Mesothelial cell of epicardium (in vitro differentiated cells): ENCODE results near the gene TMEM191C. TPM values are rescaled to one million over a fixed set of nuclear protein-coding genes. Genes with fewer than 3 reads are reported as not detected.
"Not testable (repeated sequence)": the region's sequence is repeated elsewhere in the genome, so short reads cannot be mapped to it uniquely, and the experiment has no call there.

Experiments
- DNase-seq, 2 experiments: peaks; one replicate each; pipeline ENCODE4 v3.0.0; 2021; ENCODE audit warnings: low spot score in 2 of 2; ENCODE audit not compliant: unreplicated experiment in 2 of 2
- H3K27ac Mint-ChIP-seq: 2 replicates; pipeline ENCODE4 v1.8.0; 2021; ENCODE audit warnings: mixed read lengths
- H3K27me3 Mint-ChIP-seq: 2 replicates; pipeline ENCODE4 v1.8.0; 2021; ENCODE audit warnings: low read depth, mixed read lengths
- H3K36me3 Mint-ChIP-seq: 2 replicates; pipeline ENCODE4 v1.8.0; 2021; ENCODE audit warnings: mixed read lengths
- H3K4me1 Mint-ChIP-seq: 2 replicates; pipeline ENCODE4 v1.8.0; 2021; ENCODE audit warnings: mixed read lengths
- H3K4me3 Mint-ChIP-seq: 2 replicates; pipeline ENCODE4 v1.8.0; 2021; ENCODE audit warnings: mild to moderate bottlenecking, moderate library complexity, mixed read lengths
- H3K9me3 Mint-ChIP-seq: 2 replicates; pipeline ENCODE4 v1.8.0; 2021; ENCODE audit warnings: mixed read lengths
- CTCF ChIP-seq: fragments of 200-600 bp; sonication (generic); IDR thresholded peaks from one replicate; pipeline ENCODE4 v1.5.0; 2021; ENCODE audit warnings: antibody characterized with exemption; ENCODE audit not compliant: unreplicated experiment
- total RNA-seq: library from RNA; stranded (reverse); gene quantifications from 3 replicates; pipeline ENCODE4 v1.2.1, GENCODE V29; 2021

The TMEM191C gene
- total RNA-seq, 1 donor from 2014 or later: 4.2 TPM

GRCh38 chr22:21442646-21443045, 24.5 kb upstream of the TMEM191C start:
- not testable (repeated sequence) for H3K27ac Mint-ChIP-seq, H3K9me3 Mint-ChIP-seq, H3K4me1 Mint-ChIP-seq, H3K27me3 Mint-ChIP-seq, H3K4me3 Mint-ChIP-seq, H3K36me3 Mint-ChIP-seq
- peak in 1 of 2 experiments; percentile 29 for DNase-seq

GRCh38 chr22:21443057-21443734, 24.0 kb upstream of the TMEM191C start:
- H3K36me3 Mint-ChIP-seq: no peaks in the 10 kb centered on the region
- H3K4me1 Mint-ChIP-seq: peaks cover 5% of the 10 kb centered on the region
- no peak for TF ChIP-seq CTCF
- H3K27me3 Mint-ChIP-seq: no peaks in the 10 kb centered on the region
- no peak overlapping the region for H3K4me3 Mint-ChIP-seq
- no peak for DNase-seq
- H3K27ac Mint-ChIP-seq: peak overlapping the region; percentile 25
- no peaks in the 10 kb centered on the region for H3K9me3 Mint-ChIP-seq

- Mint-ChIP-seq H3K27ac (peak overlapping the region; percentile 34), H3K9me3 (no peaks in the 10 kb centered on the region), H3K27me3 (no peaks in the 10 kb centered on the region), H3K4me1 (peaks cover 5% of the 10 kb centered on the region), H3K4me3 (no peak overlapping the region), H3K36me3 (no peaks in the 10 kb centered on the region)
- no peak for TF ChIP-seq CTCF
- peak in 1 of 2 experiments; percentile 22 for DNase-seq
These were observed 23.3 kb upstream of the TMEM191C start for GRCh38 chr22:21443735-21444421.

- H3K27ac Mint-ChIP-seq: no peak overlapping the region
- peaks cover 5% of the 10 kb centered on the region for H3K4me1 Mint-ChIP-seq
- no peak for DNase-seq
- H3K9me3 Mint-ChIP-seq: no peaks in the 10 kb centered on the region
- H3K27me3 Mint-ChIP-seq: no peaks in the 10 kb centered on the region
- TF ChIP-seq CTCF: no peak
- H3K36me3 Mint-ChIP-seq: no peaks in the 10 kb centered on the region
- H3K4me3 Mint-ChIP-seq: no peak overlapping the region
These were observed 22.3 kb upstream of the TMEM191C start for GRCh38 chr22:21444701-21445436.

GRCh38 chr22:21445437-21446127, 21.6 kb upstream of the TMEM191C start:
- Mint-ChIP-seq H3K9me3 (no peaks in the 10 kb centered on the region), H3K27ac (no peak overlapping the region), H3K27me3 (no peaks in the 10 kb centered on the region), H3K4me1 (peaks cover 9% of the 10 kb centered on the region), H3K36me3 (no peaks in the 10 kb centered on the region), H3K4me3 (no peak overlapping the region)
- no peak for DNase-seq
- no peak for TF ChIP-seq CTCF
